Measurements from ENCODE around the gene MAST4. TPM values are rescaled to one million over a fixed set of nuclear protein-coding genes. Genes with fewer than 3 reads are reported as not detected.

The MAST4 gene
- total and polyA plus RNA-seq, 7 experiments from 2014 or later: 11.3 to 39.0 (median 28.3) TPM

GRCh38 chr5:67015541-67016191 lies 419.5 kb downstream of the MAST4 start:
- H3K27me3 ChIP-seq (ENCODE audit: control insufficient read depth in 2 of 2, insufficient read depth in 2 of 2, low read length in 2 of 2): no peaks in the 10 kb centered on the region
- POLR2A ChIA-PET: interaction anchor here (0.7 kb wide), 1 partner anchor 57 kb away, joined by 3 read pairs; no protein-coding TSS in a partner anchor
- H3K9me3 ChIP-seq (ENCODE audit: control insufficient read depth in 2 of 3, low read length in 3 of 3): no peaks in the 10 kb centered on the region
- H3K9me3 Mint-ChIP-seq: no peaks in the 10 kb centered on the region
- no peak for ATAC-seq
- peaks cover 0 to 41% (median 20%) of the 10 kb centered on the region in 5 donors for H3K36me3 Mint-ChIP-seq
- no peak overlapping the region for H3K4me3 ChIP-seq (ENCODE audit: low read length)
- peaks cover 0 to 8% of the 10 kb centered on the region in 2 donors for H3K4me1 ChIP-seq (ENCODE audit: control insufficient read depth in 2 of 2, insufficient read depth in 2 of 2, low read length in 2 of 2)
- DNase-seq: no peak
- H3K27ac Mint-ChIP-seq: no peak overlapping the region
- no peaks in the 10 kb centered on the region for H3K27me3 Mint-ChIP-seq
- no peak overlapping the region for H3K27ac ChIP-seq (ENCODE audit: low read depth, low read length)
- peaks cover 32 to 75% (median 50%) of the 10 kb centered on the region in 7 donors for H3K4me1 Mint-ChIP-seq
- H3K36me3 ChIP-seq (ENCODE audit: control insufficient read depth in 2 of 3, insufficient read depth in 3 of 3, low read length in 3 of 3): no peaks in the 10 kb centered on the region
- intact Hi-C loops (cut with micrococcal nuclease): loop anchor here in 1 of 2 donors (2.0 kb wide), 1 partner anchor 15 kb away; no protein-coding TSS in a partner anchor
- CTCF ChIA-PET: interaction anchor here (0.5 kb wide), 1 partner anchor 8 kb away, joined by 3 read pairs; no protein-coding TSS in a partner anchor
- H3K4me3 Mint-ChIP-seq: no peak overlapping the region

GRCh38 chr5:67019065-67019845 lies 423.1 kb downstream of the MAST4 start:
- H3K27me3 ChIP-seq (ENCODE audit: control insufficient read depth in 2 of 2, insufficient read depth in 2 of 2, low read length in 2 of 2): no peaks in the 10 kb centered on the region
- ChIA-PET POLR2A (no interaction called here), CTCF (no interaction called here)
- no peaks in the 10 kb centered on the region for H3K36me3 ChIP-seq (ENCODE audit: control insufficient read depth in 2 of 3, insufficient read depth in 3 of 3, low read length in 3 of 3)
- H3K4me3 ChIP-seq (ENCODE audit: low read length): no peak overlapping the region
- intact Hi-C loops (cut with micrococcal nuclease): no loop called here
- peaks cover 19 to 57% (median 36%) of the 10 kb centered on the region in 7 donors for H3K4me1 Mint-ChIP-seq
- peaks cover 0 to 4% of the 10 kb centered on the region in 2 donors for H3K4me1 ChIP-seq (ENCODE audit: control insufficient read depth in 2 of 2, insufficient read depth in 2 of 2, low read length in 2 of 2)
- no peak overlapping the region for H3K27ac ChIP-seq (ENCODE audit: low read depth, low read length)
- no peak overlapping the region for H3K4me3 Mint-ChIP-seq
- H3K27ac Mint-ChIP-seq: no peak overlapping the region
- H3K9me3 Mint-ChIP-seq: no peaks in the 10 kb centered on the region
- H3K36me3 Mint-ChIP-seq: peaks cover 0 to 45% (median 16%) of the 10 kb centered on the region in 5 donors
- H3K27me3 Mint-ChIP-seq: no peaks in the 10 kb centered on the region
- ATAC-seq (no peak), DNase-seq (no peak)
- H3K9me3 ChIP-seq (ENCODE audit: control insufficient read depth in 2 of 3, low read length in 3 of 3): no peaks in the 10 kb centered on the region

- Mint-ChIP-seq H3K27me3 (no peaks in the 10 kb centered on the region), H3K4me1 (peaks cover 12 to 48% (median 27%) of the 10 kb centered on the region in 7 donors), H3K9me3 (no peaks in the 10 kb centered on the region), H3K4me3 (no peak overlapping the region), H3K36me3 (peaks cover 0 to 44% (median 16%) of the 10 kb centered on the region in 5 donors), H3K27ac (no peak overlapping the region)
- Histone ChIP-seq H3K27me3 (ENCODE audit: control insufficient read depth in 2 of 2, insufficient read depth in 2 of 2, low read length in 2 of 2) (no peaks in the 10 kb centered on the region), H3K36me3 (ENCODE audit: control insufficient read depth in 2 of 3, insufficient read depth in 3 of 3, low read length in 3 of 3) (no peaks in the 10 kb centered on the region), H3K27ac (ENCODE audit: low read depth, low read length) (no peak overlapping the region), H3K9me3 (ENCODE audit: control insufficient read depth in 2 of 3, low read length in 3 of 3) (no peaks in the 10 kb centered on the region), H3K4me1 (ENCODE audit: control insufficient read depth in 2 of 2, insufficient read depth in 2 of 2, low read length in 2 of 2) (no peaks in the 10 kb centered on the region), H3K4me3 (ENCODE audit: low read length) (no peak overlapping the region)
- ATAC-seq (no peak), DNase-seq (no peak)
- intact Hi-C loops (cut with micrococcal nuclease): no loop called here
- ChIA-PET POLR2A (interaction anchor here (1.0 kb wide), 1 partner anchor 15 kb away, joined by 3 read pairs; no protein-coding TSS in a partner anchor), CTCF (no interaction called here)
Measured at GRCh38 chr5:67020096-67020615, 424.0 kb downstream of the MAST4 start.

DNA sequence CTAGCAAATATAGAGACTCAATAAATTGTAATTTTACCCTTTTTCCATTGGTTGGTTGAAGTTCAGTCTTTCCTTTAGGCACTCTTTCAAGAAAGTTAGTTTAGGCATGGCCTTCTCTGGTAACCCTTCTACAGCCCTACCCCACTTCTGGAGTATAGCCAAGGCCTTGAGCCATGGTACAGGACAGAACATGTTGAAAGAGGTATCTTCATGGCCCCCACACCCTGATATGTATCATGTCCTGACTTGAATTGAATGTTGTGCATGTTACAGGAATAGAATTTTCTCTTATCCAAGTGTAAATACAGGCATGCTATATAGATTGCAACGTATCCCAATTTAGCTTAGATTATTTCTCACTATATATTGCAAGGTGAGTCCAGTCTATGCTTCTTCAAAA lies 424.8 kb downstream of the MAST4 start:
- DNase-seq: no peak
- Histone ChIP-seq H3K27ac (ENCODE audit: low read depth, low read length) (no peak overlapping the region), H3K4me1 (ENCODE audit: control insufficient read depth in 2 of 2, insufficient read depth in 2 of 2, low read length in 2 of 2) (no peaks in the 10 kb centered on the region), H3K36me3 (ENCODE audit: control insufficient read depth in 2 of 3, insufficient read depth in 3 of 3, low read length in 3 of 3) (no peaks in the 10 kb centered on the region), H3K4me3 (ENCODE audit: low read length) (no peak overlapping the region), H3K9me3 (ENCODE audit: control insufficient read depth in 2 of 3, low read length in 3 of 3) (no peaks in the 10 kb centered on the region), H3K27me3 (ENCODE audit: control insufficient read depth in 2 of 2, insufficient read depth in 2 of 2, low read length in 2 of 2) (no peaks in the 10 kb centered on the region)
- CTCF ChIA-PET: no interaction called here
- H3K36me3 Mint-ChIP-seq: peaks cover 0 to 44% (median 16%) of the 10 kb centered on the region in 5 donors
- no peak overlapping the region for H3K4me3 Mint-ChIP-seq
- H3K27ac Mint-ChIP-seq: no peak overlapping the region
- H3K27me3 Mint-ChIP-seq: no peaks in the 10 kb centered on the region
- POLR2A ChIA-PET: no interaction called here
- intact Hi-C loops (cut with micrococcal nuclease): no loop called here
- ATAC-seq: no peak
- H3K4me1 Mint-ChIP-seq: peaks cover 7 to 42% (median 22%) of the 10 kb centered on the region in 7 donors
- H3K9me3 Mint-ChIP-seq: no peaks in the 10 kb centered on the region

GRCh38 chr5:67021521-67021920 lies 425.3 kb downstream of the MAST4 start:
- H3K27ac Mint-ChIP-seq: no peak overlapping the region
- peaks cover 0 to 49% (median 18%) of the 10 kb centered on the region in 5 donors for H3K36me3 Mint-ChIP-seq
- no peaks in the 10 kb centered on the region for H3K27me3 Mint-ChIP-seq
- ATAC-seq (no peak), DNase-seq (no peak)
- no peak overlapping the region for H3K4me3 ChIP-seq (ENCODE audit: low read length)
- no peak overlapping the region for H3K27ac ChIP-seq (ENCODE audit: low read depth, low read length)
- H3K4me1 ChIP-seq (ENCODE audit: control insufficient read depth in 2 of 2, insufficient read depth in 2 of 2, low read length in 2 of 2): no peaks in the 10 kb centered on the region
- H3K4me1 Mint-ChIP-seq: peaks cover 7 to 40% (median 20%) of the 10 kb centered on the region in 7 donors
- no peaks in the 10 kb centered on the region for H3K9me3 Mint-ChIP-seq
- CTCF ChIA-PET: no interaction called here
- H3K9me3 ChIP-seq (ENCODE audit: control insufficient read depth in 2 of 3, low read length in 3 of 3): no peaks in the 10 kb centered on the region
- H3K27me3 ChIP-seq (ENCODE audit: control insufficient read depth in 2 of 2, insufficient read depth in 2 of 2, low read length in 2 of 2): peaks cover 0 to 3% of the 10 kb centered on the region in 2 donors
- POLR2A ChIA-PET: no interaction called here
- intact Hi-C loops (cut with micrococcal nuclease): no loop called here
- no peaks in the 10 kb centered on the region for H3K36me3 ChIP-seq (ENCODE audit: control insufficient read depth in 2 of 3, insufficient read depth in 3 of 3, low read length in 3 of 3)
- no peak overlapping the region for H3K4me3 Mint-ChIP-seq

- intact Hi-C loops (cut with micrococcal nuclease): no loop called here
- Histone ChIP-seq H3K4me3 (ENCODE audit: low read length) (no peak overlapping the region), H3K27ac (ENCODE audit: low read depth, low read length) (no peak overlapping the region), H3K36me3 (ENCODE audit: control insufficient read depth in 2 of 3, insufficient read depth in 3 of 3, low read length in 3 of 3) (no peaks in the 10 kb centered on the region), H3K9me3 (ENCODE audit: control insufficient read depth in 2 of 3, low read length in 3 of 3) (no peaks in the 10 kb centered on the region), H3K4me1 (ENCODE audit: control insufficient read depth in 2 of 2, insufficient read depth in 2 of 2, low read length in 2 of 2) (no peaks in the 10 kb centered on the region), H3K27me3 (ENCODE audit: control insufficient read depth in 2 of 2, insufficient read depth in 2 of 2, low read length in 2 of 2) (peaks cover 0 to 3% of the 10 kb centered on the region in 2 donors)
- H3K27me3 Mint-ChIP-seq: no peaks in the 10 kb centered on the region
- H3K36me3 Mint-ChIP-seq: peaks cover 0 to 46% (median 18%) of the 10 kb centered on the region in 5 donors
- no peaks in the 10 kb centered on the region for H3K9me3 Mint-ChIP-seq
- ATAC-seq: no peak
- H3K4me3 Mint-ChIP-seq: no peak overlapping the region
- H3K4me1 Mint-ChIP-seq: peaks cover 7 to 36% (median 16%) of the 10 kb centered on the region in 7 donors
- CTCF ChIA-PET: interaction anchor here (1.0 kb wide), 1 partner anchor 35 kb away, joined by 3 read pairs; no protein-coding TSS in a partner anchor
- no peak overlapping the region for H3K27ac Mint-ChIP-seq
- no peak for DNase-seq
- POLR2A ChIA-PET: no interaction called here
Measured at GRCh38 chr5:67021962-67022361, 425.8 kb downstream of the MAST4 start.
